Neural cell (in vitro differentiated cells): Measurements from ENCODE around the gene PPP2R2B. TPM values are rescaled to one million over a fixed set of nuclear protein-coding genes. Genes with fewer than 3 reads are reported as not detected.

Experiments
- H2AFZ ChIP-seq: fragments of 200-600, 300-800 bp; sonication (generic), shearing (Covaris generic); 2 replicates; pipeline ENCODE4 v1.6.0; 2014; ENCODE audit warnings: low read depth, mild to moderate bottlenecking, antibody characterized with exemption, low read length, moderate library complexity
- H3F3A ChIP-seq: fragments of 200-600 bp; shearing (Covaris generic); 2 replicates; pipeline ENCODE4 v1.6.1; 2016; ENCODE audit warnings: mild to moderate bottlenecking, moderate library complexity, mixed read lengths, antibody characterized with exemption, low read length; ENCODE audit not compliant: insufficient read depth, poor library complexity, severe bottlenecking
- H3K27ac ChIP-seq: fragments of 200-600, 300-800 bp; sonication (generic), shearing (Covaris generic); 2 replicates; pipeline ENCODE4 v1.5.1; 2014; ENCODE audit warnings: mild to moderate bottlenecking, low read length, moderate library complexity
- H3K27me3 ChIP-seq: fragments of 300-800, 200-600 bp; sonication (generic), shearing (Covaris generic); 2 replicates; pipeline ENCODE4 v1.6.0; 2014; ENCODE audit warnings: mild to moderate bottlenecking, low read depth, low read length, moderate library complexity; ENCODE audit not compliant: insufficient read depth
- H3K36me3 ChIP-seq: fragments of 300-800, 200-600 bp; sonication (generic), shearing (Covaris generic); 2 replicates; pipeline ENCODE4 v1.5.1; 2014; ENCODE audit warnings: mild to moderate bottlenecking, antibody characterized with exemption, low read length, moderate library complexity; ENCODE audit not compliant: insufficient read depth
- H3K4me2 ChIP-seq: fragments of 300-800, 200-600 bp; sonication (generic), shearing (Covaris generic); 2 replicates; pipeline ENCODE4 v1.6.0; 2014; ENCODE audit warnings: mild to moderate bottlenecking, low read length
- H3K4me3 ChIP-seq: fragments of 300-800, 200-600 bp; sonication (generic), shearing (Covaris generic); 2 replicates; pipeline ENCODE4 v1.5.1; 2014; ENCODE audit warnings: mild to moderate bottlenecking, low read length, moderate library complexity
- H3K79me2 ChIP-seq: fragments of 200-600 bp; shearing (Covaris generic); replicated peaks from 2 replicates; pipeline ENCODE4 v1.6.0; 2014; ENCODE audit warnings: mild to moderate bottlenecking, low read length, moderate library complexity; ENCODE audit not compliant: insufficient read depth
- H3K9ac ChIP-seq: fragments of 300-800, 200-600 bp; sonication (generic), shearing (Covaris generic); 2 replicates; pipeline ENCODE4 v1.6.1; 2016; ENCODE audit warnings: mild to moderate bottlenecking, low read length, mixed read lengths
- H3K9me2 ChIP-seq: fragments of 200-600 bp; shearing (Covaris generic); 2 replicates; pipeline ENCODE4 v1.6.1; 2016; ENCODE audit warnings: mild to moderate bottlenecking, low read length, mixed read lengths; ENCODE audit not compliant: insufficient read depth
- H3K9me3 ChIP-seq: fragments of 200-600, 300-800 bp; sonication (generic), shearing (Covaris generic); 2 replicates; pipeline ENCODE4 v1.6.1; 2016; ENCODE audit warnings: mild to moderate bottlenecking, mixed run types, low read length, moderate library complexity, mixed read lengths
- H4K20me1 ChIP-seq: fragments of 200-600 bp; shearing (Covaris generic); 2 replicates; pipeline ENCODE4 v1.6.1; 2016; ENCODE audit warnings: mild to moderate bottlenecking, mixed run types; ENCODE audit not compliant: insufficient read depth
- CTCF ChIP-seq: fragments of 450-650 bp; IDR thresholded peaks from 2 replicates; pipeline ENCODE4 v1.5.1; 2014; ENCODE audit warnings: antibody characterized with exemption, mild to moderate bottlenecking, moderate library complexity; ENCODE audit not compliant: poor library complexity, severe bottlenecking
- EP300 ChIP-seq: fragments of 450-650 bp; conservative IDR thresholded peaks from 2 replicates; pipeline ENCODE4 v1.6.1; 2014; ENCODE audit warnings: antibody characterized with exemption, mild to moderate bottlenecking, moderate library complexity; ENCODE audit not compliant: poor library complexity, severe bottlenecking
- EZH2 ChIP-seq: fragments of 200-600, 300-800 bp; shearing (Covaris generic), sonication (generic); IDR thresholded peaks from 2 replicates; pipeline ENCODE4 v1.6.1; 2014; ENCODE audit warnings: antibody characterized with exemption, low read length, borderline replicate concordance, mild to moderate bottlenecking; ENCODE audit not compliant: insufficient read depth, poor library complexity, severe bottlenecking
- MXI1 ChIP-seq: fragments of 450-650 bp; conservative IDR thresholded peaks from 2 replicates; pipeline ENCODE4 v1.6.1; 2014; ENCODE audit warnings: antibody characterized with exemption, mild to moderate bottlenecking; ENCODE audit not compliant: poor library complexity, severe bottlenecking
- POLR2AphosphoS5 ChIP-seq: IDR thresholded peaks from 2 replicates; pipeline ENCODE4 v1.6.1; 2012
- RAD21 ChIP-seq: fragments of 450-650 bp; conservative IDR thresholded peaks from 2 replicates; pipeline ENCODE4 v1.6.1; 2014; ENCODE audit warnings: antibody characterized with exemption, mild to moderate bottlenecking, moderate library complexity
- REST ChIP-seq: IDR thresholded peaks from 2 replicates; pipeline ENCODE4 v1.6.1; 2012; ENCODE audit warnings: borderline replicate concordance
- SMC3 ChIP-seq: fragments of 450-650 bp; conservative IDR thresholded peaks from 2 replicates; pipeline ENCODE4 v1.6.1; 2014; ENCODE audit warnings: antibody characterized with exemption, mild to moderate bottlenecking, moderate library complexity; ENCODE audit not compliant: poor library complexity
- TAF1 ChIP-seq: IDR thresholded peaks from 2 replicates; pipeline ENCODE4 v1.6.1; 2012; ENCODE audit warnings: low read depth
- polyA plus RNA-seq: library from polyadenylated mRNA; depleted of rRNA; stranded (reverse); fragments of >200 nt; gene quantifications from 2 replicates; pipeline ENCODE4 v1.2.3, GENCODE V29; 2014

Gene PPP2R2B
- polyA plus RNA-seq, 1 donor from 2014 or later, result 250 TPM

GRCh38 chr5:146574713-146575112 lies 303.8 kb downstream of the PPP2R2B start:
- Histone ChIP-seq H3K27ac (no peak overlapping the region), H3K79me2 (no peaks in the 10 kb centered on the region), H3K4me3 (no peak overlapping the region), H3K27me3 (no peaks in the 10 kb centered on the region), H4K20me1 (no peaks in the 10 kb centered on the region), H3K9me3 (peaks cover 9% of the 10 kb centered on the region), H3K9me2 (no peaks in the 10 kb centered on the region), H3K4me2 (no peak overlapping the region), H3K9ac (no peak overlapping the region), H3F3A (no peaks in the 10 kb centered on the region), H2AFZ (no peak overlapping the region), H3K36me3 (no peaks in the 10 kb centered on the region)
- TF ChIP-seq TAF1 (no peak), EP300 (no peak), MXI1 (no peak), SMC3 (no peak), CTCF (no peak), RAD21 (no peak), POLR2AphosphoS5 (no peak), EZH2 (no peak), REST (no peak)

- no peaks in the 10 kb centered on the region for H3K9me2 ChIP-seq
- no peak overlapping the region for H3K27ac ChIP-seq
- H3K9ac ChIP-seq, result no peak overlapping the region
- H3F3A ChIP-seq, result no peaks in the 10 kb centered on the region
- no peaks in the 10 kb centered on the region for H3K36me3 ChIP-seq
- H3K9me3 ChIP-seq, result peaks cover 2% of the 10 kb centered on the region
- H3K4me3 ChIP-seq, result no peak overlapping the region
- H2AFZ ChIP-seq, result no peak overlapping the region
- TF ChIP-seq CTCF (no peak), REST (no peak), EP300 (no peak), POLR2AphosphoS5 (no peak), RAD21 (no peak), EZH2 (no peak)
- H4K20me1 ChIP-seq, result no peaks in the 10 kb centered on the region
- no peak overlapping the region for H3K4me2 ChIP-seq
- H3K27me3 ChIP-seq, result no peaks in the 10 kb centered on the region
- no peaks in the 10 kb centered on the region for H3K79me2 ChIP-seq
Measured at GRCh38 chr5:146568161-146568560, 310.4 kb downstream of the PPP2R2B start.
